ENCODE measurements around the gene BCL6.
A peak's percentile ranks its signal among the peaks of the same experiment; 100 is the strongest.

Gene BCL6

DNA sequence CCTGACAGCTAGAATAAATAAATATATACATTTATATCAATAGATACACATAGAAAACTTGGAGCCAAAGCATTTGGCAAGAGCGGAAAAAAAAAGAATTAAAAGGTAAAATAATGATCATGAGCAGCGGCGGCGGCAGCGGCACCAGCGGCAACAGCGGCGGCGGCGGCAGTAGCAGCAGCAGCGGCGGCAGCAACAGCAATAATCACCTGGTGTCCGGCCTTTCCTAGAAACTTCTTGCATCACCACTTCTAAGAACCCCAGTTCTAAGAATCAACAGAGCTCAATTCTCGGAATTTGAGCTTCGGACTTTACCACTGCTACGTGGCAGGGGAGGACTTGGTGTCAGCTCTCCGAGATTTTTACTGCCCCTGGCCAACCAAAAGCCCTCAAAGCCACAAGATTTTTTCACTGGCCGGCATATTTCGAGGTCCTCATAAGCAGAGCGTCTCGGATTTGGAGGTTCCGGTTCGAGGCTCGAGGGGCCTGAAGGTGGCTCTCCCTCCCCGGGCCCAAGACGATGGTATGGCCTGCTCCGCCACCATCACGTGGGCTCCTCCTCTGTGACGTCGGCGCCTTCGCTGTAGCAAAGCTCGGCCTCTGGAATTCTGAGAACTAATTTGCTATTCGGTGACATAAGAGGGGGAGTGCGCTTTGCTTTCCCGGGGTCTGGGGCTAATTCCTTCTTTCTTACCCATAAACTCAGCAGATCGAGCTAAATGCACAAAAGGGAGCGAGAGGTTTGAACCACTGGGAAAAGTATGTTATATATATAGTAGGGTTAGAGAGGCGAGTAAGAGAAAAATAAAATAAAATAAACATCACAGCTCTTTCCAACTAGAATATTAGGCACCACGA lies at the start of gene BCL6:
BCL6 (minus strand) TSS at position 268 of the 858 bp plus-strand sequence. CDS start 11,775 bp downstream, outside the sequence.
- H3K4me3 Mint-ChIP-seq: peak within 1 kb of the TSS; percentile 95
- peak within 1 kb of the TSS; percentile 100 for H3K27ac Mint-ChIP-seq
- H3K36me3 Mint-ChIP-seq (ENCODE audit: low read depth): peaks cover 9% of the 10 kb centered on the region
- H3K4me1 Mint-ChIP-seq (ENCODE audit: low read depth): peaks cover 55% of the 10 kb centered on the region
- no peaks in the 10 kb centered on the region for H3K9me3 Mint-ChIP-seq
- H3K27me3 Mint-ChIP-seq (ENCODE audit: low read depth): no peaks in the 10 kb centered on the region

- Mint-ChIP-seq H3K36me3 (ENCODE audit: low read depth) (peaks cover 54% of the 10 kb centered on the region), H3K27ac (no peak overlapping the region), H3K4me3 (no peak overlapping the region), H3K4me1 (ENCODE audit: low read depth) (peaks cover 50% of the 10 kb centered on the region), H3K27me3 (ENCODE audit: low read depth) (no peaks in the 10 kb centered on the region), H3K9me3 (peaks cover 26% of the 10 kb centered on the region)
Observed at GRCh38 chr3:187794731-187795130, 49.5 kb upstream of the BCL6 start.

- Mint-ChIP-seq H3K4me1 (ENCODE audit: low read depth) (peaks cover 48% of the 10 kb centered on the region), H3K27ac (no peak overlapping the region), H3K9me3 (peaks cover 24% of the 10 kb centered on the region), H3K4me3 (no peak overlapping the region), H3K36me3 (ENCODE audit: low read depth) (peaks cover 55% of the 10 kb centered on the region), H3K27me3 (ENCODE audit: low read depth) (no peaks in the 10 kb centered on the region)
Observed at GRCh38 chr3:187793618-187794017, 48.4 kb upstream of the BCL6 start.

DNA sequence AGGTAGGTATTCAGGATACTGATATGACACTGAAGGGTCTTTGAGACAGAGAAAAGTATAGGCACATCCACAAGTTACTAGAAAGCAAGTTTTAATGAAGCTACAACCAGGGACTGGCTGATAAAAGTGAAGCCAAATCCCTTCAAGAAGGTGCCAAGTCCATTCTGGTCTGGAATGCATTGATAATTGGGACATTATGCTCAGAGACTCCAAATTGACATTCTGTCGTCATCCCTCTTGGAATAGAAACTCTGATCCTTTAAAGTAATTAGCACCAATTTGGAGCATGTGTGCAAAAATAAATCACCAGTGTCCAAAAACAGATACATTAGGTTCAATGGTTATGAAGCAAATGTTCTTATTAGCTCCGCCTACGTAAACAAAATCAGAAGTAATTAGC lies 47.3 kb upstream of the BCL6 start:
- Mint-ChIP-seq H3K9me3 (peaks cover 15% of the 10 kb centered on the region), H3K27me3 (ENCODE audit: low read depth) (no peaks in the 10 kb centered on the region), H3K4me1 (ENCODE audit: low read depth) (peaks cover 41% of the 10 kb centered on the region), H3K36me3 (ENCODE audit: low read depth) (peaks cover 49% of the 10 kb centered on the region), H3K4me3 (no peak overlapping the region), H3K27ac (no peak overlapping the region)

DNA sequence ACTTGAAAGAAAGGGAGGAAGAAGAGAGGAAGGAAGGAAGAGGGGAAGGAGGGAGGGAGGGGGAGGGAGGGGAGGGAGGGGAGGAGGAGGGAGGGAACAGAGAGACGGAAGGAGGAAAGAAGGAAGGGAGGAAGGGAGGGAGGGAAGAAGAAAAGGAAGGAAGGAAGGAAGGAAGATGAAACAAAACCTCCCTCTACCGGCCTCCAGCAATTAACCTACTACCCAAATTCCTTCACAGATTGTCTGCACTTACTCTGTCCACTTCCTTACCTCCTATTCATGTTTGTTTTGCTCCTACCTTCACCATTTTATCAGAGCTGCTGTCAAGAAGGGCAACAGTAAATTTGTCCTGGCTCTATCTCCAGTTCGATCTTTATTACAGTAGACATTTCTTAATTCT lies 44.6 kb upstream of the BCL6 start:
- no peak overlapping the region for H3K27ac Mint-ChIP-seq
- peaks cover 36% of the 10 kb centered on the region for H3K36me3 Mint-ChIP-seq (ENCODE audit: low read depth)
- H3K4me1 Mint-ChIP-seq (ENCODE audit: low read depth): peaks cover 29% of the 10 kb centered on the region
- no peaks in the 10 kb centered on the region for H3K27me3 Mint-ChIP-seq (ENCODE audit: low read depth)
- H3K9me3 Mint-ChIP-seq: peaks cover 7% of the 10 kb centered on the region
- H3K4me3 Mint-ChIP-seq: no peak overlapping the region

DNA sequence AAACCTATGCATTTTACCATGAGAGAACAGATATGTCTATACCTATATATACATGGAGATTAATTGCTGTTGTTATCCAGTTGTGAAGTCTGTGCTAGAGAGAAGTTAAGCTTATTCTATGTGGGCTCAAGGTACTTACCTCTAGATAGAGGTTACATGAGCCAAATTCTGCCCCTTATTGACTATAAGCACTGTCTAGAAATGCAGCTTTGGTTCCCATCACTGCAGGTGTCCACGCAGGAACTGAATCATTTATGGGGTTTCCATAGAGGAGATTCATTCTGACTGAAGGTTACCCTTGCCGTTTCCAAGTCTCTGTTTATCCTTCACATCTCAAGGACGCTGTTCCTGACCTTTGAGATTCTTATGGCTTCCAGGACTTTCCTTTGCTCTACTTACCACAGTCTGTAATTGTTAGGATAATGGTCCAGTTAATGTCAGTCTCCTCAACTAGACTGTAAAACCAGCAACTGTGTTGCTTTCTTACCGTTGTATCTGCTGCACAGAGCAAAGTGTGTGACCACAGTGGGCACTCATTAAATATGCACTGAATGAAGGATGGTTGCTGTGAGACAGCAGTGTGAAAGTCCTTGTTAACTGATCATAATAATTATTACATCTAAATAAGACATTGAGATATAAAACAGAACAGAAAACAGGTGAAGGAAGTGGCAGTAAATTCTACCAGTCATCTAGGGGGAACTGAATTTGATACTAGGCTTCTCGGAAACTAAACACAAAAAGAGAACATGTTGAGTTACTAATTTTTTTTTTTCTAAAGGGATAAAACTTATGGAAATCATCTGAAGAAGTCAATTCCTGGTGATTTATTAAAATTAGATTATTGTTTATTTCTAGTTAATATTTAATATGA lies 44.0 kb upstream of the BCL6 start:
- Mint-ChIP-seq H3K4me1 (ENCODE audit: low read depth) (peaks cover 27% of the 10 kb centered on the region), H3K36me3 (ENCODE audit: low read depth) (peaks cover 30% of the 10 kb centered on the region), H3K4me3 (no peak overlapping the region), H3K9me3 (peaks cover under 1% of the 10 kb centered on the region), H3K27me3 (ENCODE audit: low read depth) (no peaks in the 10 kb centered on the region), H3K27ac (no peak overlapping the region)

GRCh38 chr3:187783098-187783497 lies 37.8 kb upstream of the BCL6 start:
- H3K4me1 Mint-ChIP-seq (ENCODE audit: low read depth): peaks cover 29% of the 10 kb centered on the region
- H3K27ac Mint-ChIP-seq: peak overlapping the region; percentile 69
- peak overlapping the region; percentile 23 for H3K4me3 Mint-ChIP-seq
- peaks cover 4% of the 10 kb centered on the region for H3K36me3 Mint-ChIP-seq (ENCODE audit: low read depth)
- H3K27me3 Mint-ChIP-seq (ENCODE audit: low read depth): no peaks in the 10 kb centered on the region
- no peaks in the 10 kb centered on the region for H3K9me3 Mint-ChIP-seq

GRCh38 chr3:187782006-187782405 lies 36.7 kb upstream of the BCL6 start:
- Mint-ChIP-seq H3K4me1 (ENCODE audit: low read depth) (peaks cover 40% of the 10 kb centered on the region), H3K27me3 (ENCODE audit: low read depth) (no peaks in the 10 kb centered on the region), H3K9me3 (no peaks in the 10 kb centered on the region), H3K36me3 (ENCODE audit: low read depth) (peaks cover 4% of the 10 kb centered on the region), H3K27ac (no peak overlapping the region), H3K4me3 (no peak overlapping the region)

GRCh38 chr3:187781001-187781400 lies 35.7 kb upstream of the BCL6 start:
- Mint-ChIP-seq H3K9me3 (no peaks in the 10 kb centered on the region), H3K27ac (no peak overlapping the region), H3K4me3 (no peak overlapping the region), H3K27me3 (ENCODE audit: low read depth) (no peaks in the 10 kb centered on the region), H3K4me1 (ENCODE audit: low read depth) (peaks cover 44% of the 10 kb centered on the region), H3K36me3 (ENCODE audit: low read depth) (peaks cover 4% of the 10 kb centered on the region)

- no peak overlapping the region for H3K4me3 Mint-ChIP-seq
- no peaks in the 10 kb centered on the region for H3K27me3 Mint-ChIP-seq (ENCODE audit: low read depth)
- H3K27ac Mint-ChIP-seq: no peak overlapping the region
- peaks cover 48% of the 10 kb centered on the region for H3K4me1 Mint-ChIP-seq (ENCODE audit: low read depth)
- H3K9me3 Mint-ChIP-seq: no peaks in the 10 kb centered on the region
- peaks cover 10% of the 10 kb centered on the region for H3K36me3 Mint-ChIP-seq (ENCODE audit: low read depth)
Observed at GRCh38 chr3:187778726-187779125, 33.5 kb upstream of the BCL6 start.

GRCh38 chr3:187777331-187777941 lies 32.2 kb upstream of the BCL6 start:
- Mint-ChIP-seq H3K4me1 (ENCODE audit: low read depth) (peaks cover 44% of the 10 kb centered on the region), H3K9me3 (no peaks in the 10 kb centered on the region), H3K36me3 (ENCODE audit: low read depth) (peaks cover 12% of the 10 kb centered on the region), H3K27me3 (ENCODE audit: low read depth) (no peaks in the 10 kb centered on the region), H3K4me3 (peak overlapping the region; percentile 57), H3K27ac (peak overlapping the region; percentile 87)

DNA sequence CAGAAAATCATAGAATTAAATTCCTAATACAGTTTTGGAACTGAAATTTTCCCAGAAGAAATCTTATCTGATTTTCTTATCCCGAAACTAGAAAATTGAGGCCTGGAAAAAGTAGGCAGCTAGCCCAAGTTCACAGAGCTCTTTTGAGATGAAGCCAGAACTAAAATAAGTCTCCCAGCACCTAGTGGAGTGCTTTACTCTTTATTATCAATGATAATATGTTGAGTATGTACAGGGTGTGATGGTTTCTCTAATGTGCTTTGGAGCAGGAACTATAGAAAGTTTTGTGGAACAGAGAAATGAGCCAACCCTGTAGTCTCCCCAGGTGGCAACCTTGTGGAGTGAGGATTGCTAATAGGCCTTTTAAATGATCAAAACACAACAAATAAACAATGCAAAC lies 30.3 kb upstream of the BCL6 start:
- H3K9me3 Mint-ChIP-seq: no peaks in the 10 kb centered on the region
- H3K27ac Mint-ChIP-seq: no peak overlapping the region
- peaks cover 39% of the 10 kb centered on the region for H3K4me1 Mint-ChIP-seq (ENCODE audit: low read depth)
- no peak overlapping the region for H3K4me3 Mint-ChIP-seq
- no peaks in the 10 kb centered on the region for H3K27me3 Mint-ChIP-seq (ENCODE audit: low read depth)
- H3K36me3 Mint-ChIP-seq (ENCODE audit: low read depth): peaks cover 10% of the 10 kb centered on the region

DNA sequence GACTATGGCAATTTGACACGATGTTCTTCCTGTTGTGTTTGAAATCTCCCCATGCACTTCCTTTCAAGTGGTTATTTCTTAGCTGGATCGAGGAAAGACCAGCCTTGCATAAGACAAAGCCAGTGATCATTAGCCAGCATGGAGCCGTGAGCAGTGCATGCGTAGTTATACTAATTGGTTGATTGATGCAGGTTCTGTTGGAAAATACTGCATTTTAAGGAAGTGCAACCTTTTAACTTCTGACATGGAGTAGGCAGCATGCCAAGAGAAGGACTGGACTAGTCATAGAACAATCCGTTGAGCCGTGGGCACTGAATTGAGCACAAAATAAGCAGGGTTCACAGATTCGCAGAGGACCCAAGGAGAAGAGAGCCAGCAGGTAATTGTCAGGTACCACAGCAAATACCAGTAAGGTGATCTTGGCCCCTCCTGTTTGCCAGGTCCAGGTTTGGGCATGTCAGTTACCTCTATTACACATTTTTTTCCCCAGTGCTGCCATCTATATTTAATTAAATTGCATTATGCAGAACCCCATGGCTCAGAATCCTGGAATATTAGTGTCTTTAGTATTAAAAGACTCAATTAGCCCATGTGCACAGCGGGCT lies 29.0 kb upstream of the BCL6 start:
- H3K27ac Mint-ChIP-seq: no peak overlapping the region
- no peak overlapping the region for H3K4me3 Mint-ChIP-seq

More for the DNA sequence above, 29.0 kb upstream of the BCL6 start:
- Mint-ChIP-seq H3K36me3 (ENCODE audit: low read depth) (peaks cover 10% of the 10 kb centered on the region), H3K27me3 (ENCODE audit: low read depth) (no peaks in the 10 kb centered on the region), H3K4me1 (ENCODE audit: low read depth) (peaks cover 47% of the 10 kb centered on the region), H3K9me3 (no peaks in the 10 kb centered on the region)

Measured in T-helper 1 cell treated with Interleukin-12 subunit alpha and Interleukin-12 subunit beta and Interleukin-4 antibody, amounts not matched to agents 30 μg/mL and 1 μg/mL, for 36 hours (primary cell).